ENCODE results near the gene EME2.

Gene EME2

GRCh38 chr16:1778200-1779179, 5.9 kb downstream of the EME2 start:
- no peak for DNase-seq (ENCODE audit: low read depth)

- DNase-seq (ENCODE audit: low read depth), result no peak
Measured at GRCh38 chr16:1779234-1779701, 6.7 kb downstream of the EME2 start.

GRCh38 chr16:1779741-1780676, 7.4 kb downstream of the EME2 start:
- no peak for DNase-seq (ENCODE audit: low read depth)

GRCh38 chr16:1780677-1781072, 8.1 kb downstream of the EME2 start:
- no peak for DNase-seq (ENCODE audit: low read depth)

- no peak for DNase-seq (ENCODE audit: low read depth)
Measured at GRCh38 chr16:1781254-1781653, 8.6 kb downstream of the EME2 start.

- no peak for DNase-seq (ENCODE audit: low read depth)
Measured at GRCh38 chr16:1781758-1782407, 9.3 kb downstream of the EME2 start.

GRCh38 chr16:1782408-1783264, 10.0 kb downstream of the EME2 start, which contains the start of the genes NUBP2 and SPSB3:
NUBP2 (plus strand) TSS chr16:1782960; CDS start chr16:1783021, 61 bp downstream.
SPSB3 (minus strand) TSS chr16:1782571; CDS start chr16:1781483, 1,088 bp downstream.
- DNase-seq (ENCODE audit: low read depth), result peak; percentile 100

- DNase-seq (ENCODE audit: low read depth), result no peak
Measured at GRCh38 chr16:1784977-1785845, 12.6 kb downstream of the EME2 start.

- no peak for DNase-seq (ENCODE audit: low read depth)
Measured at GRCh38 chr16:1785846-1786170, 13.2 kb downstream of the EME2 start.

- DNase-seq (ENCODE audit: low read depth), result no peak
Measured at GRCh38 chr16:1786242-1787055, 13.8 kb downstream of the EME2 start.

- DNase-seq (ENCODE audit: low read depth), result no peak
Measured at GRCh38 chr16:1787056-1787321, 14.4 kb downstream of the EME2 start.

- DNase-seq (ENCODE audit: low read depth), result no peak
Measured at GRCh38 chr16:1787322-1788094, 14.9 kb downstream of the EME2 start.

- DNase-seq (ENCODE audit: low read depth), result no peak
Measured at GRCh38 chr16:1788095-1788707, 15.6 kb downstream of the EME2 start.

GRCh38 chr16:1788708-1789100, 16.1 kb downstream of the EME2 start:
- no peak for DNase-seq (ENCODE audit: low read depth)

GRCh38 chr16:1789643-1790045, 17.0 kb downstream of the EME2 start:
- DNase-seq (ENCODE audit: low read depth), result no peak

- DNase-seq (ENCODE audit: low read depth), result no peak
Measured at GRCh38 chr16:1790261-1790610, 17.6 kb downstream of the EME2 start.

- DNase-seq (ENCODE audit: low read depth), result no peak
Measured at GRCh38 chr16:1790611-1791255, 18.1 kb downstream of the EME2 start.

Measured in GM04504 (cell line).